GM12801 (cell line): Measurements from ENCODE around the gene ATXN7L1.

Experiments
- CTCF ChIP-seq: IDR thresholded peaks from one replicate; pipeline ENCODE4 v1.5.1; 2011; ENCODE audit warnings: control low read depth; ENCODE audit not compliant: insufficient read length; ENCODE audit errors: extremely low read depth

ATXN7L1 gene

GRCh38 chr7:105913947-105914346, 37.5 kb upstream of the ATXN7L1 start:
- TF ChIP-seq CTCF: no peak

- no peak for TF ChIP-seq CTCF
Measured at GRCh38 chr7:105911961-105912575, 35.7 kb upstream of the ATXN7L1 start.

- TF ChIP-seq CTCF: no peak
Measured at GRCh38 chr7:105910172-105910571, 33.8 kb upstream of the ATXN7L1 start.

- no peak for TF ChIP-seq CTCF
Measured at GRCh38 chr7:105909742-105910141, 33.3 kb upstream of the ATXN7L1 start.

GRCh38 chr7:105907129-105907846, 30.9 kb upstream of the ATXN7L1 start:
- TF ChIP-seq CTCF: no peak

- no peak for TF ChIP-seq CTCF
Measured at GRCh38 chr7:105906695-105907094, 30.3 kb upstream of the ATXN7L1 start.

- no peak for TF ChIP-seq CTCF
Measured at GRCh38 chr7:105905910-105906568, 29.6 kb upstream of the ATXN7L1 start.
